PC-3 (cell line): ENCODE data around the gene RRAS. TPM values are rescaled to one million over a fixed set of nuclear protein-coding genes. Genes with fewer than 3 reads are reported as not detected.

Experiments used
- ATAC-seq: fragments of 200-7000 bp; cut with Tn5 transposase; 2 replicates; pipeline ENCODE4 v1.9.1; 2020; ENCODE audit warnings: mild to moderate bottlenecking, moderate library complexity
- BruUV-seq: library from RNA; stranded (reverse); fragments of 400-500 nt; replicated peaks from 2 replicates; lab custom pipeline; 2021; lab: Mats Ljungman, UMichigan
- CTCF ChIA-PET: fragments of 300-600 bp; sonication (Branson Sonifier 250); formaldehyde crosslinking; loops from one replicate; lab custom pipeline; 2022; ENCODE audit warnings: antibody characterized with exemption; lab: Charles Lee
- POLR2A ChIA-PET: fragments of 300-600 bp; sonication (Branson Sonifier 250); formaldehyde crosslinking; loops from one replicate; lab custom pipeline; 2022; ENCODE audit warnings: antibody characterized with exemption; ENCODE audit not compliant: unreplicated experiment; lab: Charles Lee
- DNase-seq: peaks from one replicate; pipeline ENCODE4 v3.0.0-alpha.2; 2015
- H2AFZ ChIP-seq: fragments of 300-600 bp; sonication (generic); 2 replicates; pipeline ENCODE4 v1.6.0; 2016; ENCODE audit warnings: antibody characterized with exemption, low read length
- H3F3A ChIP-seq: fragments of 300-600 bp; sonication (generic); one replicate; pipeline ENCODE4 v1.6.0; 2017; ENCODE audit warnings: antibody characterized with exemption, low read length, control low read depth, mild to moderate bottlenecking; ENCODE audit not compliant: unreplicated experiment
- H3K27ac ChIP-seq: fragments of 300-600 bp; sonication (generic); 2 replicates; pipeline ENCODE4 v1.5.1; 2016; ENCODE audit warnings: mild to moderate bottlenecking, low read length
- H3K27me3 ChIP-seq: fragments of 300-600 bp; sonication (generic); 2 replicates; pipeline ENCODE4 v1.6.1; 2016; ENCODE audit warnings: low read length, mixed read lengths
- H3K36me3 ChIP-seq: fragments of 300-600 bp; sonication (generic); 2 replicates; pipeline ENCODE4 v1.6.1; 2016; ENCODE audit warnings: low read depth, mixed run types, low read length, mixed read lengths
- H3K4me1 ChIP-seq: fragments of 300-600 bp; sonication (generic); 2 replicates; pipeline ENCODE4 v1.5.1; 2016; ENCODE audit warnings: low read length; ENCODE audit not compliant: insufficient read depth
- H3K4me2 ChIP-seq: fragments of 300-600 bp; sonication (generic); 2 replicates; pipeline ENCODE4 v1.6.0; 2016; ENCODE audit warnings: low read length
- H3K4me3 ChIP-seq: fragments of 300-600 bp; sonication (generic); 2 replicates; pipeline ENCODE4 v1.5.1; 2016; ENCODE audit warnings: mild to moderate bottlenecking, low read length, mixed read lengths
- H3K79me2 ChIP-seq: fragments of 300-600 bp; sonication (generic); 2 replicates; pipeline ENCODE4 v1.6.1; 2017; ENCODE audit warnings: low read length, mixed read lengths
- H3K9ac ChIP-seq: fragments of 300-600 bp; sonication (generic); 2 replicates; pipeline ENCODE4 v1.6.0; 2016; ENCODE audit warnings: mild to moderate bottlenecking, low read length
- H3K9me2 ChIP-seq: fragments of 300-600 bp; sonication (generic); replicated peaks from 2 replicates; pipeline ENCODE4 v1.6.1; 2016; ENCODE audit warnings: mixed run types, low read length, mixed read lengths
- H3K9me3 ChIP-seq: fragments of 300-600 bp; sonication (generic); 2 replicates; pipeline ENCODE4 v1.6.1; 2016; ENCODE audit warnings: low read length, mixed read lengths
- H4K20me1 ChIP-seq: fragments of 300-600 bp; sonication (generic); 2 replicates; pipeline ENCODE4 v1.6.1; 2016; ENCODE audit warnings: low read length, mixed read lengths
- EZH2 ChIP-seq: fragments of 300-600 bp; sonication (generic); IDR thresholded peaks from one replicate; pipeline ENCODE4 v1.6.1; 2017; ENCODE audit warnings: antibody characterized with exemption, mild to moderate bottlenecking, low read length; ENCODE audit not compliant: unreplicated experiment
- EZH2phosphoT487 ChIP-seq: fragments of 300-600 bp; sonication (generic); IDR thresholded peaks from 2 replicates; pipeline ENCODE4 v1.6.1; 2018; ENCODE audit warnings: mild to moderate bottlenecking, antibody characterized with exemption, low read length, borderline replicate concordance
- intact Hi-C: fragments of 100-400 bp; cut with micrococcal nuclease; formaldehyde crosslinking; loops from 2 replicates; pipeline ENCODE4 v1.9.0; 2023
- total RNA-seq: library from RNA; depleted of rRNA; stranded (reverse); fragments of >200 nt; gene quantifications from 2 replicates; pipeline ENCODE4 v1.2.3, GENCODE V29; 2014
- TF ChIP-seq, protein P1 (sequence below): fragments of 300-600 bp; sonication (generic); conservative IDR thresholded peaks from 2 replicates; pipeline ENCODE4 v1.5.1; 2017; ENCODE audit warnings: antibody characterized with exemption, low read depth, mild to moderate bottlenecking, low read length

Gene RRAS
- total RNA-seq, 1 experiment from 2014 or later = 32.0 TPM

GRCh38 chr19:49686503-49687088 lies 46.7 kb upstream of the RRAS start:
- intact Hi-C loops = no loop called here
- ATAC-seq (no peak), DNase-seq (no peak)
- Histone ChIP-seq H3K9ac (no peak overlapping the region), H3K27me3 (no peaks in the 10 kb centered on the region), H3F3A (no peaks in the 10 kb centered on the region), H4K20me1 (peaks cover 19% of the 10 kb centered on the region), H3K4me2 (no peak overlapping the region), H3K27ac (no peak overlapping the region), H3K9me3 (no peaks in the 10 kb centered on the region), H3K4me3 (no peak overlapping the region), H2AFZ (no peak overlapping the region), H3K4me1 (peaks cover 17% of the 10 kb centered on the region), H3K9me2 (no peaks in the 10 kb centered on the region), H3K36me3 (peaks cover 41% of the 10 kb centered on the region), H3K79me2 (peaks cover 10% of the 10 kb centered on the region; the same call in 1 of the 2 replicates)
- no TSS peak for BruUV-seq
- POLR2A ChIA-PET = interaction anchor here (0.6 kb wide), 1 partner anchor 172 kb away, joined by 5 read pairs; no protein-coding TSS in a partner anchor
- TF ChIP-seq EZH2 = no peak
- no peak for TF ChIP-seq EZH2phosphoT487
- TF ChIP-seq, protein P1, sequence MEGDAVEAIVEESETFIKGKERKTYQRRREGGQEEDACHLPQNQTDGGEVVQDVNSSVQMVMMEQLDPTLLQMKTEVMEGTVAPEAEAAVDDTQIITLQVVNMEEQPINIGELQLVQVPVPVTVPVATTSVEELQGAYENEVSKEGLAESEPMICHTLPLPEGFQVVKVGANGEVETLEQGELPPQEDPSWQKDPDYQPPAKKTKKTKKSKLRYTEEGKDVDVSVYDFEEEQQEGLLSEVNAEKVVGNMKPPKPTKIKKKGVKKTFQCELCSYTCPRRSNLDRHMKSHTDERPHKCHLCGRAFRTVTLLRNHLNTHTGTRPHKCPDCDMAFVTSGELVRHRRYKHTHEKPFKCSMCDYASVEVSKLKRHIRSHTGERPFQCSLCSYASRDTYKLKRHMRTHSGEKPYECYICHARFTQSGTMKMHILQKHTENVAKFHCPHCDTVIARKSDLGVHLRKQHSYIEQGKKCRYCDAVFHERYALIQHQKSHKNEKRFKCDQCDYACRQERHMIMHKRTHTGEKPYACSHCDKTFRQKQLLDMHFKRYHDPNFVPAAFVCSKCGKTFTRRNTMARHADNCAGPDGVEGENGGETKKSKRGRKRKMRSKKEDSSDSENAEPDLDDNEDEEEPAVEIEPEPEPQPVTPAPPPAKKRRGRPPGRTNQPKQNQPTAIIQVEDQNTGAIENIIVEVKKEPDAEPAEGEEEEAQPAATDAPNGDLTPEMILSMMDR = no peak
- CTCF ChIA-PET = no interaction called here

GRCh38 chr19:49685845-49686332 lies 45.9 kb upstream of the RRAS start:
- CTCF ChIA-PET = interaction anchor here (0.6 kb wide), 1 partner anchor 42 kb away, joined by 3 read pairs; no protein-coding TSS in a partner anchor
- no peak for ATAC-seq
- TF ChIP-seq EZH2phosphoT487 (no peak), EZH2 (no peak)
- TF ChIP-seq, protein P1 = no peak
- Histone ChIP-seq H4K20me1 (peaks cover 23% of the 10 kb centered on the region), H3K9ac (no peak overlapping the region), H3K4me3 (no peak overlapping the region), H3F3A (no peaks in the 10 kb centered on the region), H3K4me2 (no peak overlapping the region), H3K4me1 (peaks cover 11% of the 10 kb centered on the region), H3K36me3 (peaks cover 46% of the 10 kb centered on the region), H3K79me2 (peaks cover 15% of the 10 kb centered on the region), H3K9me2 (no peaks in the 10 kb centered on the region), H3K27me3 (no peaks in the 10 kb centered on the region), H3K27ac (no peak overlapping the region), H2AFZ (no peak overlapping the region), H3K9me3 (no peaks in the 10 kb centered on the region)
- no TSS peak for BruUV-seq
- intact Hi-C loops = no loop called here
- POLR2A ChIA-PET = interaction anchor here (0.6 kb wide), 1 partner anchor 173 kb away, joined by 5 read pairs; no protein-coding TSS in a partner anchor
- no peak for DNase-seq

- no peaks in the 10 kb centered on the region for H3K9me3 ChIP-seq
- intact Hi-C loops = no loop called here
- peaks cover 16% of the 10 kb centered on the region for H3K4me1 ChIP-seq
- DNase-seq = no peak
- H3K9me2 ChIP-seq = no peaks in the 10 kb centered on the region
- TF ChIP-seq EZH2 (no peak), EZH2phosphoT487 (no peak)
- TF ChIP-seq, protein P1 = no peak
- BruUV-seq = no TSS peak
- ChIA-PET CTCF (interaction anchor here (0.6 kb wide), 2 partner anchors 11 to 41 kb away, joined by 3 to 4 read pairs; no protein-coding TSS in a partner anchor), POLR2A (no interaction called here)
- no peak overlapping the region for H3K4me3 ChIP-seq
- no peaks in the 10 kb centered on the region for H3K27me3 ChIP-seq
- H3F3A ChIP-seq = no peaks in the 10 kb centered on the region
- H3K4me2 ChIP-seq = no peak overlapping the region
- peaks cover 52% of the 10 kb centered on the region for H3K36me3 ChIP-seq
- H2AFZ ChIP-seq = no peak overlapping the region
- H3K79me2 ChIP-seq = peaks cover 23% of the 10 kb centered on the region
- ATAC-seq = no peak
- H3K27ac ChIP-seq = no peak overlapping the region
- H4K20me1 ChIP-seq = peaks cover 29% of the 10 kb centered on the region
- H3K9ac ChIP-seq = no peak overlapping the region
Measured at GRCh38 chr19:49684983-49685553, 45.1 kb upstream of the RRAS start.
